ENCODE results near the gene HCRTR2.
"Not testable (repeated sequence)": the region's sequence is repeated elsewhere in the genome, so short reads cannot be mapped to it uniquely, and the experiment has no call there.

The HCRTR2 gene

GRCh38 chr6:55220961-55221360 is 46.6 kb downstream of the HCRTR2 start:
- no peak for DNase-seq

GRCh38 chr6:55227862-55228261 is 53.5 kb downstream of the HCRTR2 start:
- no peak for DNase-seq

GRCh38 chr6:55239099-55239498 is 64.8 kb downstream of the HCRTR2 start:
- DNase-seq = no peak

GRCh38 chr6:55240975-55241605 is 66.8 kb downstream of the HCRTR2 start:
- not testable (repeated sequence) for DNase-seq

GRCh38 chr6:55250400-55250799 is 76.1 kb downstream of the HCRTR2 start:
- DNase-seq = no peak

- no peak for DNase-seq
Observed at GRCh38 chr6:55255113-55255512, 80.8 kb downstream of the HCRTR2 start.

GRCh38 chr6:55260181-55260580 is 85.9 kb downstream of the HCRTR2 start:
- no peak for DNase-seq

- no peak for DNase-seq
Observed at GRCh38 chr6:55265409-55266114, 91.2 kb downstream of the HCRTR2 start.

- DNase-seq = no peak
Observed at GRCh38 chr6:55266896-55267295, 92.6 kb downstream of the HCRTR2 start.

GRCh38 chr6:55276745-55277530 is 102.6 kb downstream of the HCRTR2 start:
- DNase-seq = no peak

GRCh38 chr6:55277646-55278045 is 103.3 kb downstream of the HCRTR2 start:
- no peak for DNase-seq

- DNase-seq = no peak
Observed at GRCh38 chr6:55281215-55281614, 106.9 kb downstream of the HCRTR2 start.

GRCh38 chr6:55282115-55282514 is 107.8 kb downstream of the HCRTR2 start:
- no peak for DNase-seq

- no peak for DNase-seq
Observed at GRCh38 chr6:55286824-55287223, 112.5 kb downstream of the HCRTR2 start.

- no peak for DNase-seq
Observed at GRCh38 chr6:55290736-55291135, 116.4 kb downstream of the HCRTR2 start.

GRCh38 chr6:55293116-55293515 is 118.8 kb downstream of the HCRTR2 start:
- no peak for DNase-seq

- not testable (repeated sequence) for DNase-seq
Observed at GRCh38 chr6:55297214-55297613, 122.9 kb downstream of the HCRTR2 start.

GRCh38 chr6:55299286-55299985 is 125.1 kb downstream of the HCRTR2 start:
- DNase-seq = no peak

- no peak for DNase-seq
Observed at GRCh38 chr6:55304747-55305146, 130.4 kb downstream of the HCRTR2 start.

- DNase-seq = no peak
Observed at GRCh38 chr6:55319961-55320695, 145.8 kb downstream of the HCRTR2 start.

- no peak for DNase-seq
Observed at GRCh38 chr6:55320696-55321086, 146.4 kb downstream of the HCRTR2 start.

- DNase-seq = no peak
Observed at GRCh38 chr6:55327169-55327568, 152.9 kb downstream of the HCRTR2 start, which contains the start of gene GFRAL. GFRAL (plus strand) TSS chr6:55327469; CDS start chr6:55327555, 86 bp downstream.
